NT2/D1 (cell line): ENCODE measurements around the gene ANKFN1.

Experiments
- SUZ12 ChIP-seq: IDR thresholded peaks from 2 replicates; pipeline ENCODE4 v1.6.1; 2011; ENCODE audit not compliant: insufficient read length, insufficient read depth; ENCODE audit errors: extremely low read depth
- YY1 ChIP-seq: IDR thresholded peaks from 2 replicates; pipeline ENCODE4 v1.6.1; 2011; ENCODE audit not compliant: insufficient read length, insufficient read depth
- ZNF274 ChIP-seq: IDR thresholded peaks from 2 replicates; pipeline ENCODE4 v1.6.1; 2011; ENCODE audit warnings: mild to moderate bottlenecking, low read depth, low read length

- TF ChIP-seq ZNF274 = no peak
- no peak for TF ChIP-seq YY1
- TF ChIP-seq SUZ12 = no peak
These were observed 38.8 kb upstream of the ANKFN1 start for GRCh38 chr17:56114469-56114868.
